GM12878 (cell line): Measurements from ENCODE around the gene SENP3. TPM values are rescaled to one million over a fixed set of nuclear protein-coding genes. Genes with fewer than 3 reads are reported as not detected.

Experiments
- ATAC-seq: fragments of 200-7000 bp; cut with Tn5 transposase; 3 replicates; pipeline ENCODE4 v1.9.1; 2020; ENCODE audit warnings: mild to moderate bottlenecking, moderate library complexity
- BruUV-seq: library from RNA; stranded (reverse); fragments of 400-500 nt; replicated peaks from 2 replicates; lab custom pipeline; 2021; lab: Mats Ljungman, UMichigan
- CTCF ChIA-PET: fragments of 300-600 bp; sonication (Branson Sonifier 250); formaldehyde crosslinking; extraction: SDS; loops from one replicate; lab custom pipeline; 2021; ENCODE audit warnings: inconsistent platforms; lab: Yijun Ruan, JAX
- POLR2A ChIA-PET: fragments of 350-600 bp; formaldehyde crosslinking; extraction: SDS; loops from one replicate; lab custom pipeline; 2021; ENCODE audit warnings: inconsistent platforms; lab: Charles Lee
- RAD21 ChIA-PET: fragments of 300-600 bp; sonication (Branson Sonifier 250); formaldehyde crosslinking; loops from one replicate; lab custom pipeline; 2023; ENCODE audit warnings: antibody characterized with exemption; ENCODE audit not compliant: unreplicated experiment; lab: Charles Lee
- SMC1A ChIA-PET: fragments of 300-600 bp; sonication (Branson Sonifier 250); formaldehyde crosslinking; loops from one replicate; lab custom pipeline; 2023; ENCODE audit not compliant: unreplicated experiment, uncharacterized antibody; lab: Charles Lee
- DNase-seq: peaks from one replicate; pipeline ENCODE4 v3.0.0-alpha.2; 2011; ENCODE audit warnings: low read depth, low spot score
- FAIRE-seq: peaks from 3 replicates; lab custom pipeline; 2011; peaks lifted over from hg19 to GRCh38; lab: Jason Lieb, UNC
- H2AFZ ChIP-seq: 2 replicates; pipeline ENCODE4 v1.6.0; 2011; ENCODE audit warnings: low read depth, low read length, control low read depth; ENCODE audit not compliant: control insufficient read depth
- H3K27ac ChIP-seq: 2 replicates; pipeline ENCODE4 v1.5.1; 2011; ENCODE audit warnings: control low read depth; ENCODE audit not compliant: control insufficient read depth, insufficient read depth
- H3K27me3 ChIP-seq, 2 experiments: replicated peaks in 1 of 2; 2 replicates each; pipeline versions ENCODE4 v1.6.0 to v1.6.1; 2011; ENCODE audit warnings: low read length in 1 of 2; ENCODE audit not compliant: control insufficient read depth in 2 of 2, insufficient read depth in 2 of 2
- H3K36me3 ChIP-seq, 2 experiments: 2 replicates each; pipeline ENCODE4 v1.5.1; 2011; ENCODE audit warnings: low read length in 1 of 2; ENCODE audit not compliant: control insufficient read depth in 2 of 2, insufficient read depth in 2 of 2
- H3K4me1 ChIP-seq: 2 replicates; pipeline ENCODE4 v1.6.1; 2011; ENCODE audit warnings: mild to moderate bottlenecking, low read length, moderate library complexity, mixed read lengths; ENCODE audit not compliant: control insufficient read depth, insufficient read depth
- H3K4me2 ChIP-seq: 2 replicates; pipeline ENCODE4 v1.6.0; 2011; ENCODE audit warnings: control low read depth; ENCODE audit not compliant: control insufficient read depth, insufficient read depth
- H3K4me3 ChIP-seq: fragments of 200-600 bp; sonication (generic); 2 replicates; pipeline ENCODE4 v1.5.1; 2016
- H3K79me2 ChIP-seq: 2 replicates; pipeline ENCODE4 v1.6.0; 2011; ENCODE audit warnings: low read length; ENCODE audit not compliant: control insufficient read depth, insufficient read depth
- H3K9ac ChIP-seq: 2 replicates; pipeline ENCODE4 v1.8.0; 2011; ENCODE audit warnings: low read length, control low read depth, mixed read lengths; ENCODE audit not compliant: control insufficient read depth, insufficient read depth
- H3K9me3 ChIP-seq: replicated peaks from 3 replicates; pipeline ENCODE4 v1.5.1; 2011; ENCODE audit warnings: mild to moderate bottlenecking, low read length; ENCODE audit not compliant: control insufficient read depth, insufficient read depth
- H4K20me1 ChIP-seq: 2 replicates; pipeline ENCODE4 v1.6.0; 2011; ENCODE audit not compliant: control insufficient read depth, insufficient read depth
- CHD4 ChIP-seq: fragments of 200-600 bp; sonication (generic); IDR thresholded peaks from 2 replicates; pipeline ENCODE4 v1.6.1; 2016; ENCODE audit warnings: mild to moderate bottlenecking
- EGR1 ChIP-seq, 2 experiments: IDR thresholded peaks; 1 replicate in 1 of 2; 2 replicates in 1 of 2; pipeline ENCODE4 v1.6.1; 2011 to 2012; ENCODE audit warnings: low read depth in 2 of 2, low read length in 2 of 2, borderline replicate concordance in 1 of 2, mild to moderate bottlenecking in 1 of 2, moderate library complexity in 1 of 2
- HDGF ChIP-seq: fragments of 450-650 bp; IDR thresholded peaks from 2 replicates; pipeline ENCODE4 v1.6.1; 2016; ENCODE audit warnings: antibody characterized with exemption
- LARP7 ChIP-seq: fragments of 450-650 bp; IDR thresholded peaks from 2 replicates; pipeline ENCODE4 v1.6.1; 2017; ENCODE audit warnings: mild to moderate bottlenecking
- RUNX3 ChIP-seq: IDR thresholded peaks from 2 replicates; pipeline ENCODE4 v1.6.1; 2012; ENCODE audit warnings: low read length, inconsistent platforms
- TCF12 ChIP-seq: IDR thresholded peaks from 2 replicates; pipeline ENCODE4 v1.6.1; 2011; ENCODE audit warnings: low read depth, mild to moderate bottlenecking, low read length
- TCF3 ChIP-seq: IDR thresholded peaks from 2 replicates; pipeline ENCODE4 v1.6.1; 2012; ENCODE audit warnings: low read depth, mild to moderate bottlenecking, low read length, borderline replicate concordance; ENCODE audit not compliant: insufficient read depth
- WGBS: methylation state at CpG from one replicate; pipeline ENCODE4 v1.1.6; 2016; ENCODE audit warnings: low lambda C conversion rate; ENCODE audit not compliant: insufficient replicate concordance, insufficient coverage; ENCODE audit errors: missing lambda C conversion rate; 5-methylcytosine and 5-hydroxymethylcytosine counted together
- in situ Hi-C: fragments of 300-500 bp; cut with MboI; formaldehyde crosslinking; loops from 9 replicates; pipeline ENCODE4 v1.14.3; 2018; ENCODE audit warnings: mixed read lengths
- intact Hi-C: fragments of 100-400 bp; cut with micrococcal nuclease; formaldehyde crosslinking; loops from one replicate; pipeline ENCODE4 v1.14.2; 2022; ENCODE audit not compliant: unreplicated experiment
- polyA plus RNA-seq, 11 experiments: library from polyadenylated mRNA; depleted of rRNA in 4 of 11; unstranded in 6 of 11; stranded (reverse) in 5 of 11; fragments of >200 nt; fragmentation: Nextera tagmentation in 4 of 11; fragmentation: Illumina TruSeq in 1 of 11; extraction: Ambion mirVana in 4 of 11; extraction: Trizol in 1 of 11; gene quantifications; 1 replicate in 1 of 11; 2 replicates in 10 of 11; pipeline versions ENCODE4 v1.2.1 to v1.2.3, GENCODE V29; 2011 to 2016; ENCODE audit warnings: inconsistent platforms in 2 of 11, missing spikeins in 2 of 11, low read depth in 1 of 11
- total RNA-seq, 4 experiments: library from RNA; depleted of rRNA in 3 of 4; stranded (reverse); fragments of >200 nt in 3 of 4; fragmentation: Illumina TruSeq in 1 of 4; extraction: Trizol in 1 of 4; gene quantifications; 2 replicates each; pipeline versions ENCODE4 v1.2.1 to v1.2.3, GENCODE V29; 2013 to 2021
- TF ChIP-seq, protein P1 (sequence below): fragments of 450-650 bp; IDR thresholded peaks from 2 replicates; pipeline ENCODE4 v1.6.1; 2016; ENCODE audit warnings: mild to moderate bottlenecking, moderate library complexity, borderline replicate concordance
- TF ChIP-seq, protein P2 (sequence below): fragments of 450-650 bp; formaldehyde crosslinking; IDR thresholded peaks from 2 replicates; pipeline ENCODE4 v1.4.0; 2020; ENCODE audit warnings: mild to moderate bottlenecking, moderate library complexity
- TF ChIP-seq, protein P3 (sequence below): IDR thresholded peaks from 2 replicates; pipeline ENCODE4 v1.6.1; 2012; ENCODE audit warnings: low read depth, low read length, improper control_type of control experiment

The SENP3 gene
- total and polyA plus RNA-seq, 10 of the 15 experiments (the other 5 are each of a cell fraction or from before 2014, with no cell fraction given), result 1.8 to 113 (median 72.3) TPM

DNA sequence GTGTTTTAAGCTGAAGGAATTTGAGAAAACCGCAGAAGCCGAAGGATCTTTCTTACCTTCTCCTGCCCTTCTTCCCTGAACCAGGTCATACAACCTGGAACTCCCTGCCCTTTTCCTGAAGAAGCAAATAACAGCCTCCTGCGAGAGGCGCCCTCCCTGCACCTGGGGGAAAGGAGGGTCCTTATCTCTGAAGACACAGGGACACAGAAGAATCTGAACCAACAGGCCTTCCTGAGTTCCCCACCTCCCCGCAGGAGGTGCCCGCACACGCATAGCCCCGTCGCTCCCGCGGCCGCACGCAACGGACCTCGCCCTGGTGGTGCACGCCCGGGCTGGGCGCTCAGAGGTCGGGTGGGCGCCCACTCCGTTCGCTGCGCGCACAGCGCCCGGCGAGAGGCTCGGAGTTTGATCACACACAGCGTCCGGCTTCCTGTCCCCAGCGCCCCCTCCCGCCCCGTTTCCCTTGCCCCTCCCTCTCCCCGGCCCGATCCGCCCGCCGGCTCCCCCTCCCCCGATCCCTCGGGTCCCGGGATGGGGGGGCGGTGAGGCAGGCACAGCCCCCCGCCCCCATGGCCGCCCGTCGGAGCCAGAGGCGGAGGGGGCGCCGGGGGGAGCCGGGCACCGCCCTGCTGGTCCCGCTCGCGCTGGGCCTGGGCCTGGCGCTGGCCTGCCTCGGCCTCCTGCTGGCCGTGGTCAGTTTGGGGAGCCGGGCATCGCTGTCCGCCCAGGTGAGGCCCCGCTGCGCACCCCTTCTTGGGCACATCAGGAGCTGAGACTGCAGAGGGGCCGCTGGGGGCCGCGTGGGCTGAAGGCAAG lies 12.9 kb upstream of the SENP3 start, which contains the start of gene TNFSF12 (continued):
- TF ChIP-seq CHD4, result no peak

DNA sequence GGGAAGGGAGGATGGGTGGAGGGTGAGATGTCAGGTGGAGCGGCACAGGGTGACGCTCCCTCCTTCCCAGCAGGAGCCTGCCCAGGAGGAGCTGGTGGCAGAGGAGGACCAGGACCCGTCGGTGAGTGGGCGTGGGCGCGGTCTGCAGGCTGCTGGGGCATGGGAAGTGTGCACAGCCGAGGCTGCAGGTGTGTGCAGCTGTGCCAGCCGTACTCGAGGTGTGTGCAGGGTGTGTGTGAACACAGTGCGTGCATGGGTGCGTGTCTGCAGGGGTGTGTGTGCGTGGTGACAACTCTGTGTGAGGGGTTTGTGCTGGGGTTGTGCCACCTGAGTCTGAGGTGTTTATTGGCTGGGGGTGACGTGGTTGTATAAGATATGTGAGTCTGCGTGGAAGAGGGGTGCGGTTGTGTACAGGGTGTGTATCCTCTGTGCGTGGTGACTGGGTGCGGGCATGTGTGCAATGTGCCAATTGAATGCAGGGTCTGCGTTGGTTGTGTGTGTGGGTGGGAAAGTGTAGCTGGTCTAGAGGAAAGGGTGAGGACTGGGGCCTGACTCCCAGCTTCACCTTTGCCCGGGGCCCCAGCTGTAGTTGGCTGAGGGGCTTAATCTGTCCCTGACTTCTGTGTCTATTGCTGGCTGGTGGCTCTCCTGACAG lies 12.2 kb upstream of the SENP3 start:
- intact Hi-C loops, result no loop called here
- H3K27ac ChIP-seq, result no peak overlapping the region

More for the DNA sequence above, 12.2 kb upstream of the SENP3 start:
- Histone ChIP-seq H3K9me3 (no peaks in the 10 kb centered on the region), H3K9ac (peak overlapping the region; percentile 27; the same call in 1 of the 2 replicates), H2AFZ (peak overlapping the region; percentile 60), H4K20me1 (no peaks in the 10 kb centered on the region), H3K36me3 (no peaks in the 10 kb centered on the region), H3K4me3 (peak overlapping the region; percentile 70), H3K79me2 (no peaks in the 10 kb centered on the region), H3K27me3 (no peaks in the 10 kb centered on the region; a peak in 1 of 4 replicates), H3K4me1 (peaks cover 29% of the 10 kb centered on the region), H3K4me2 (peak overlapping the region; percentile 97)
- TF ChIP-seq LARP7 (0 out of 2 replicates have a peak, but pooled peaks have one; percentile 3), EGR1 (IDR thresholded peaks at IDR 0.05; ENCODE audit: borderline replicate concordance in 1 of 2, low read depth in 2 of 2, low read length in 2 of 2) (peak in 1 of 2 experiments; percentile 25; a peak in 1 of 3 replicates), TCF3 (0 out of 2 replicates have a peak, but pooled peaks have one; percentile 70), HDGF (peak; percentile 86; the same call in 1 of the 2 replicates), RUNX3 (0 out of 2 replicates have a peak, but pooled peaks have one; percentile 3), TCF12 (0 out of 2 replicates have a peak, but pooled peaks have one; percentile 15)
- TF ChIP-seq, protein P1, sequence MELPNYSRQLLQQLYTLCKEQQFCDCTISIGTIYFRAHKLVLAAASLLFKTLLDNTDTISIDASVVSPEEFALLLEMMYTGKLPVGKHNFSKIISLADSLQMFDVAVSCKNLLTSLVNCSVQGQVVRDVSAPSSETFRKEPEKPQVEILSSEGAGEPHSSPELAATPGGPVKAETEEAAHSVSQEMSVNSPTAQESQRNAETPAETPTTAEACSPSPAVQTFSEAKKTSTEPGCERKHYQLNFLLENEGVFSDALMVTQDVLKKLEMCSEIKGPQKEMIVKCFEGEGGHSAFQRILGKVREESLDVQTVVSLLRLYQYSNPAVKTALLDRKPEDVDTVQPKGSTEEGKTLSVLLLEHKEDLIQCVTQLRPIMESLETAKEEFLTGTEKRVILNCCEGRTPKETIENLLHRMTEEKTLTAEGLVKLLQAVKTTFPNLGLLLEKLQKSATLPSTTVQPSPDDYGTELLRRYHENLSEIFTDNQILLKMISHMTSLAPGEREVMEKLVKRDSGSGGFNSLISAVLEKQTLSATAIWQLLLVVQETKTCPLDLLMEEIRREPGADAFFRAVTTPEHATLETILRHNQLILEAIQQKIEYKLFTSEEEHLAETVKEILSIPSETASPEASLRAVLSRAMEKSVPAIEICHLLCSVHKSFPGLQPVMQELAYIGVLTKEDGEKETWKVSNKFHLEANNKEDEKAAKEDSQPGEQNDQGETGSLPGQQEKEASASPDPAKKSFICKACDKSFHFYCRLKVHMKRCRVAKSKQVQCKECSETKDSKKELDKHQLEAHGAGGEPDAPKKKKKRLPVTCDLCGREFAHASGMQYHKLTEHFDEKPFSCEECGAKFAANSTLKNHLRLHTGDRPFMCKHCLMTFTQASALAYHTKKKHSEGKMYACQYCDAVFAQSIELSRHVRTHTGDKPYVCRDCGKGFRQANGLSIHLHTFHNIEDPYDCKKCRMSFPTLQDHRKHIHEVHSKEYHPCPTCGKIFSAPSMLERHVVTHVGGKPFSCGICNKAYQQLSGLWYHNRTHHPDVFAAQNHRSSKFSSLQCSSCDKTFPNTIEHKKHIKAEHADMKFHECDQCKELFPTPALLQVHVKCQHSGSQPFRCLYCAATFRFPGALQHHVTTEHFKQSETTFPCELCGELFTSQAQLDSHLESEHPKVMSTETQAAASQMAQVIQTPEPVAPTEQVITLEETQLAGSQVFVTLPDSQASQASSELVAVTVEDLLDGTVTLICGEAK, result no peak
- TF ChIP-seq, protein P2, sequence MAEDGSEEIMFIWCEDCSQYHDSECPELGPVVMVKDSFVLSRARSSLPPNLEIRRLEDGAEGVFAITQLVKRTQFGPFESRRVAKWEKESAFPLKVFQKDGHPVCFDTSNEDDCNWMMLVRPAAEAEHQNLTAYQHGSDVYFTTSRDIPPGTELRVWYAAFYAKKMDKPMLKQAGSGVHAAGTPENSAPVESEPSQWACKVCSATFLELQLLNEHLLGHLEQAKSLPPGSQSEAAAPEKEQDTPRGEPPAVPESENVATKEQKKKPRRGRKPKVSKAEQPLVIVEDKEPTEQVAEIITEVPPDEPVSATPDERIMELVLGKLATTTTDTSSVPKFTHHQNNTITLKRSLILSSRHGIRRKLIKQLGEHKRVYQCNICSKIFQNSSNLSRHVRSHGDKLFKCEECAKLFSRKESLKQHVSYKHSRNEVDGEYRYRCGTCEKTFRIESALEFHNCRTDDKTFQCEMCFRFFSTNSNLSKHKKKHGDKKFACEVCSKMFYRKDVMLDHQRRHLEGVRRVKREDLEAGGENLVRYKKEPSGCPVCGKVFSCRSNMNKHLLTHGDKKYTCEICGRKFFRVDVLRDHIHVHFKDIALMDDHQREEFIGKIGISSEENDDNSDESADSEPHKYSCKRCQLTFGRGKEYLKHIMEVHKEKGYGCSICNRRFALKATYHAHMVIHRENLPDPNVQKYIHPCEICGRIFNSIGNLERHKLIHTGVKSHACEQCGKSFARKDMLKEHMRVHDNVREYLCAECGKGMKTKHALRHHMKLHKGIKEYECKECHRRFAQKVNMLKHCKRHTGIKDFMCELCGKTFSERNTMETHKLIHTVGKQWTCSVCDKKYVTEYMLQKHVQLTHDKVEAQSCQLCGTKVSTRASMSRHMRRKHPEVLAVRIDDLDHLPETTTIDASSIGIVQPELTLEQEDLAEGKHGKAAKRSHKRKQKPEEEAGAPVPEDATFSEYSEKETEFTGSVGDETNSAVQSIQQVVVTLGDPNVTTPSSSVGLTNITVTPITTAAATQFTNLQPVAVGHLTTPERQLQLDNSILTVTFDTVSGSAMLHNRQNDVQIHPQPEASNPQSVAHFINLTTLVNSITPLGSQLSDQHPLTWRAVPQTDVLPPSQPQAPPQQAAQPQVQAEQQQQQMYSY (CRISPR knock-in tag), result no peak
- TF ChIP-seq, protein P3, sequence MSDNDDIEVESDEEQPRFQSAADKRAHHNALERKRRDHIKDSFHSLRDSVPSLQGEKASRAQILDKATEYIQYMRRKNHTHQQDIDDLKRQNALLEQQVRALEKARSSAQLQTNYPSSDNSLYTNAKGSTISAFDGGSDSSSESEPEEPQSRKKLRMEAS, result no peak
- DNase-seq (no peak), FAIRE-seq (no peak), ATAC-seq (peak; percentile 26)
- ChIA-PET CTCF (interaction anchor here (0.6 to 2.3 kb wide), 3 partner anchors 11 to 35 kb away, joined by 3 to 14 read pairs (median 5); no protein-coding TSS in a partner anchor), RAD21 (interaction anchor here (0.7 kb wide), 1 partner anchor 155 kb away, joined by 3 read pairs; the partner anchor contains the start of gene PLSCR3), SMC1A (interaction anchor here (1.1 to 2.3 kb wide), 2 partner anchors 11 to 26 kb away, joined by 3 to 7 read pairs; no protein-coding TSS in a partner anchor), POLR2A (no interaction called here)
- WGBS, result 34% methylated on average over 20 of the region's 20 CpGs
- no TSS peak for BruUV-seq
- in situ Hi-C loops, result loop anchor here (25.0 kb wide), 1 partner anchor 512 kb away; the partner anchor contains the start of genes SLC16A11 and SLC16A13
